ENCODE results near the gene ATP6AP1.
A peak's percentile ranks its signal among the peaks of the same experiment; 100 is the strongest.
"Not testable (repeated sequence)": the region's sequence is repeated elsewhere in the genome, so short reads cannot be mapped to it uniquely, and the experiment has no call there.

Gene ATP6AP1

GRCh38 chrX:154382483-154383069 lies 45.9 kb upstream of the ATP6AP1 start:
- no peak for TF ChIP-seq CTCF (conservative IDR thresholded peaks at IDR 0.05; ENCODE audit: low read depth, low read length)
- no peak overlapping the region for H3K4me3 ChIP-seq (ENCODE audit: low read depth, low read length)
- DNase-seq (ENCODE audit: low read depth), result no peak

GRCh38 chrX:154383359-154384283 lies 44.9 kb upstream of the ATP6AP1 start:
- no peak overlapping the region for H3K4me3 ChIP-seq (ENCODE audit: low read depth, low read length)
- no peak for DNase-seq (ENCODE audit: low read depth)
- TF ChIP-seq CTCF (conservative IDR thresholded peaks at IDR 0.05; ENCODE audit: low read depth, low read length), result no peak

GRCh38 chrX:154384284-154384892 lies 44.1 kb upstream of the ATP6AP1 start:
- H3K4me3 ChIP-seq (ENCODE audit: low read depth, low read length), result no peak overlapping the region
- TF ChIP-seq CTCF (conservative IDR thresholded peaks at IDR 0.05; ENCODE audit: low read depth, low read length), result peak; percentile 62
- DNase-seq (ENCODE audit: low read depth), result peak; percentile 36

- DNase-seq (ENCODE audit: low read depth); H3K4me3 ChIP-seq (ENCODE audit: low read depth, low read length): not testable (repeated sequence)
Observed at GRCh38 chrX:154388094-154388493, 40.4 kb upstream of the ATP6AP1 start.

GRCh38 chrX:154388649-154389048 lies 39.8 kb upstream of the ATP6AP1 start:
- not testable (repeated sequence) for H3K4me3 ChIP-seq (ENCODE audit: low read depth, low read length); DNase-seq (ENCODE audit: low read depth)

- H3K4me3 ChIP-seq (ENCODE audit: low read depth, low read length), result peak overlapping the region; percentile 44
- DNase-seq (ENCODE audit: low read depth), result not testable (repeated sequence)
Observed at GRCh38 chrX:154389812-154390747, 38.4 kb upstream of the ATP6AP1 start.

GRCh38 chrX:154396363-154396762 lies 32.1 kb upstream of the ATP6AP1 start:
- H3K4me3 ChIP-seq (ENCODE audit: low read depth, low read length); DNase-seq (ENCODE audit: low read depth): not testable (repeated sequence)

GRCh38 chrX:154396973-154397887 lies 31.2 kb upstream of the ATP6AP1 start:
- TF ChIP-seq CTCF (conservative IDR thresholded peaks at IDR 0.05; ENCODE audit: low read depth, low read length), result no peak
- DNase-seq (ENCODE audit: low read depth), result peak; percentile 53
- peak overlapping the region; percentile 79 for H3K4me3 ChIP-seq (ENCODE audit: low read depth, low read length)
